HepG2 (cell line): ENCODE measurements around the gene SPRN. TPM values are rescaled to one million over a fixed set of nuclear protein-coding genes. Genes with fewer than 3 reads are reported as not detected.

Experiments
- AFF4 ChIP-seq: sonication (generic); formaldehyde crosslinking; IDR thresholded peaks from 2 replicates; pipeline ENCODE4 v1.4.0; 2020; ENCODE audit warnings: missing genetic modification reagents
- HDAC6 ChIP-seq: fragments of 200-600 bp; sonication (generic); IDR thresholded peaks from 2 replicates; pipeline ENCODE4 v1.7.0; 2017; ENCODE audit warnings: mild to moderate bottlenecking, antibody characterized with exemption, low read length, low read depth
- IRF2 ChIP-seq: IDR thresholded peaks from 2 replicates; pipeline ENCODE4 v1.6.1; 2018; ENCODE audit warnings: missing genetic modification reagents, missing compliant biosample characterization
- ISX ChIP-seq: sonication (generic); formaldehyde crosslinking; conservative IDR thresholded peaks from 2 replicates; pipeline ENCODE4 v1.5.0; 2020; ENCODE audit warnings: missing genetic modification reagents
- KDM5A ChIP-seq: fragments of 200-600 bp; sonication (generic); IDR thresholded peaks from 2 replicates; pipeline ENCODE4 v1.7.0; 2018; ENCODE audit warnings: antibody characterized with exemption, mild to moderate bottlenecking, low read length, borderline replicate concordance
- MED1 ChIP-seq: sonication (generic); formaldehyde crosslinking; IDR thresholded peaks from 2 replicates; pipeline ENCODE4 v1.4.0; 2020; ENCODE audit warnings: missing genetic modification reagents
- ONECUT2 ChIP-seq: sonication (generic); formaldehyde crosslinking; IDR thresholded peaks from 2 replicates; pipeline ENCODE4 v1.4.0; 2020; ENCODE audit warnings: missing genetic modification reagents
- TP53 ChIP-seq: sonication (generic); formaldehyde crosslinking; conservative IDR thresholded peaks from 2 replicates; pipeline ENCODE4 v1.4.0; 2020; ENCODE audit warnings: missing genetic modification reagents
- ZBTB1 ChIP-seq: sonication (generic); formaldehyde crosslinking; IDR thresholded peaks from 2 replicates; pipeline ENCODE4 v1.4.0; 2020; ENCODE audit warnings: missing genetic modification reagents, borderline replicate concordance
- ZBTB42 ChIP-seq: sonication (generic); formaldehyde crosslinking; IDR thresholded peaks from 2 replicates; pipeline ENCODE4 v1.5.0; 2020; ENCODE audit warnings: mild to moderate bottlenecking, missing genetic modification reagents
- ZBTB7B ChIP-seq: sonication (generic); formaldehyde crosslinking; IDR thresholded peaks from 2 replicates; pipeline ENCODE4 v1.4.0; 2020; ENCODE audit warnings: missing genetic modification reagents
- ZC3H13 ChIP-seq: sonication (generic); formaldehyde crosslinking; IDR thresholded peaks from 2 replicates; pipeline ENCODE4 v1.8.1; 2023; ENCODE audit warnings: mild to moderate bottlenecking, missing genetic modification reagents, moderate library complexity
- ZFP41 ChIP-seq: sonication (generic); formaldehyde crosslinking; IDR thresholded peaks from 2 replicates; pipeline ENCODE4 v1.4.0; 2020; ENCODE audit warnings: mild to moderate bottlenecking, missing genetic modification reagents, borderline replicate concordance
- ZNF367 ChIP-seq: sonication (generic); formaldehyde crosslinking; IDR thresholded peaks from 2 replicates; pipeline ENCODE4 v1.4.0; 2020; ENCODE audit warnings: missing genetic modification reagents, borderline replicate concordance
- ZNF513 ChIP-seq: sonication (generic); formaldehyde crosslinking; conservative IDR thresholded peaks from 2 replicates; pipeline ENCODE4 v1.5.0; 2020; ENCODE audit warnings: missing genetic modification reagents
- ZNF530 ChIP-seq: sonication (generic); formaldehyde crosslinking; IDR thresholded peaks from 2 replicates; pipeline ENCODE4 v1.5.0; 2020; ENCODE audit warnings: low read depth, mild to moderate bottlenecking, missing genetic modification reagents
- polyA plus RNA-seq, 8 experiments: library from polyadenylated mRNA; depleted of rRNA in 3 of 8; stranded (reverse) in 7 of 8; unstranded in 1 of 8; fragments of >200 nt; fragmentation: Illumina TruSeq in 4 of 8; extraction: Trizol in 4 of 8; gene quantifications; 2 replicates each; pipeline versions ENCODE4 v1.2.1 to v1.2.3, GENCODE V29; 2011 to 2016; ENCODE audit warnings: low read depth in 4 of 8, missing spikeins in 1 of 8, mixed read lengths in 1 of 8; ENCODE audit not compliant: insufficient read depth in 1 of 8
- total RNA-seq, 5 experiments: library from RNA; depleted of rRNA; stranded (reverse); fragments of >200 nt; fragmentation: Illumina TruSeq; extraction: Trizol; gene quantifications; 2 replicates each; pipeline ENCODE4 v1.2.3, GENCODE V29; 2016; ENCODE audit warnings: low read depth in 1 of 5
- TF ChIP-seq, protein P1 (sequence below): sonication (generic); formaldehyde crosslinking; conservative IDR thresholded peaks from 2 replicates; pipeline ENCODE4 v1.4.0; 2020; ENCODE audit warnings: missing genetic modification reagents
- TF ChIP-seq, protein P2 (sequence below): sonication (generic); formaldehyde crosslinking; IDR thresholded peaks from 2 replicates; pipeline ENCODE4 v1.5.0; 2020; ENCODE audit warnings: missing genetic modification reagents
- TF ChIP-seq, protein P3 (sequence below): sonication (generic); formaldehyde crosslinking; conservative IDR thresholded peaks from 2 replicates; pipeline ENCODE4 v1.8.0; 2022; ENCODE audit warnings: low read depth, missing genetic modification reagents

The SPRN gene
- total and polyA plus RNA-seq, 2 of the 13 experiments (the other 11 are each of a cell fraction or from before 2014, with no cell fraction given): not detected

DNA sequence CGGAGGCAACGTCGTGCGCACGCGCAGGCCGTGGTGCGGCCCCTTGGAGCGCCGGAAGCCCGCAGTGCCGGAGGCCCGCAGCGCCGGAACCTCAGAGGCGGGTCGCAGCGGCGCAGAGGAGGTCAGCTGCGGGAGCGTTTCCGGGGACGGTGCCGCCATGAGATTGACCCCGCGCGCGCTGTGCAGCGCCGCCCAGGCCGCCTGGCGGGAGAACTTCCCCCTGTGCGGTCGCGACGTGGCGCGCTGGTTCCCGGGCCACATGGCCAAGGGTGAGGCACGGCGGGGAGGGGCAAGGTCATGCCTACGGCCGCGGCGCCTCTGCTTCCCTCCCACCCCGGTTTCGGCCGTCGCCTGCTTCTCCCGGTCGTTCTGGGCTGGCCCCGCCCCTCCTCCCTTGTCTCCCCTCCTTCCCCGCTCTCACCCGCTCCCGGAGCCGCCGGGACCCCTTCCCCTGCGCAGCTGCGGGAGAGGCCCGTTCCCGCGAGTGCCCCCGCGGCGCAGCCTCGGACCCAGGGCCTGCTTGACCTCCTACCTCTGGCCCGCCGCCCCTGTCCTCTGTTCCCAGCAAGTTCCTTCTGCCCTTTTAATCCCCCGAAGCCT, 30.3 kb downstream of the SPRN start, which contains the start of gene MTG1 (continued):
- TF ChIP-seq ZNF513 (CRISPR knock-in tag) (0 out of 2 replicates have a peak, but pooled peaks have one; percentile 68), ZFP41 (CRISPR knock-in tag) (peak; percentile 72; the same call in 1 of the 2 replicates), ZBTB7B (CRISPR knock-in tag) (peak; percentile 86; the same call in 1 of the 2 replicates), ZNF530 (CRISPR knock-in tag) (no peak), ZBTB1 (CRISPR knock-in tag) (peak; percentile 95), HDAC6 (no peak), ISX (CRISPR knock-in tag) (no peak), IRF2 (CRISPR knock-in tag) (peak; percentile 80; the same call in 1 of the 2 replicates), ZBTB42 (CRISPR knock-in tag) (no peak), ZNF367 (CRISPR knock-in tag) (no peak), ONECUT2 (CRISPR knock-in tag) (no peak), KDM5A (no peak; the same call in 1 of the 2 replicates), ZC3H13 (CRISPR knock-in tag) (peak; percentile 83; the same call in 1 of the 2 replicates), AFF4 (CRISPR knock-in tag) (no peak), TP53 (CRISPR knock-in tag) (no peak), MED1 (CRISPR knock-in tag) (peak; percentile 78)
- TF ChIP-seq, protein P1, sequence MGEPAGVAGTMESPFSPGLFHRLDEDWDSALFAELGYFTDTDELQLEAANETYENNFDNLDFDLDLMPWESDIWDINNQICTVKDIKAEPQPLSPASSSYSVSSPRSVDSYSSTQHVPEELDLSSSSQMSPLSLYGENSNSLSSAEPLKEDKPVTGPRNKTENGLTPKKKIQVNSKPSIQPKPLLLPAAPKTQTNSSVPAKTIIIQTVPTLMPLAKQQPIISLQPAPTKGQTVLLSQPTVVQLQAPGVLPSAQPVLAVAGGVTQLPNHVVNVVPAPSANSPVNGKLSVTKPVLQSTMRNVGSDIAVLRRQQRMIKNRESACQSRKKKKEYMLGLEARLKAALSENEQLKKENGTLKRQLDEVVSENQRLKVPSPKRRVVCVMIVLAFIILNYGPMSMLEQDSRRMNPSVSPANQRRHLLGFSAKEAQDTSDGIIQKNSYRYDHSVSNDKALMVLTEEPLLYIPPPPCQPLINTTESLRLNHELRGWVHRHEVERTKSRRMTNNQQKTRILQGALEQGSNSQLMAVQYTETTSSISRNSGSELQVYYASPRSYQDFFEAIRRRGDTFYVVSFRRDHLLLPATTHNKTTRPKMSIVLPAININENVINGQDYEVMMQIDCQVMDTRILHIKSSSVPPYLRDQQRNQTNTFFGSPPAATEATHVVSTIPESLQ (CRISPR knock-in tag): no peak
- TF ChIP-seq, protein P2, sequence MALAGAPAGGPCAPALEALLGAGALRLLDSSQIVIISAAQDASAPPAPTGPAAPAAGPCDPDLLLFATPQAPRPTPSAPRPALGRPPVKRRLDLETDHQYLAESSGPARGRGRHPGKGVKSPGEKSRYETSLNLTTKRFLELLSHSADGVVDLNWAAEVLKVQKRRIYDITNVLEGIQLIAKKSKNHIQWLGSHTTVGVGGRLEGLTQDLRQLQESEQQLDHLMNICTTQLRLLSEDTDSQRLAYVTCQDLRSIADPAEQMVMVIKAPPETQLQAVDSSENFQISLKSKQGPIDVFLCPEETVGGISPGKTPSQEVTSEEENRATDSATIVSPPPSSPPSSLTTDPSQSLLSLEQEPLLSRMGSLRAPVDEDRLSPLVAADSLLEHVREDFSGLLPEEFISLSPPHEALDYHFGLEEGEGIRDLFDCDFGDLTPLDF (CRISPR knock-in tag): peak; percentile 95
- TF ChIP-seq, protein P3, sequence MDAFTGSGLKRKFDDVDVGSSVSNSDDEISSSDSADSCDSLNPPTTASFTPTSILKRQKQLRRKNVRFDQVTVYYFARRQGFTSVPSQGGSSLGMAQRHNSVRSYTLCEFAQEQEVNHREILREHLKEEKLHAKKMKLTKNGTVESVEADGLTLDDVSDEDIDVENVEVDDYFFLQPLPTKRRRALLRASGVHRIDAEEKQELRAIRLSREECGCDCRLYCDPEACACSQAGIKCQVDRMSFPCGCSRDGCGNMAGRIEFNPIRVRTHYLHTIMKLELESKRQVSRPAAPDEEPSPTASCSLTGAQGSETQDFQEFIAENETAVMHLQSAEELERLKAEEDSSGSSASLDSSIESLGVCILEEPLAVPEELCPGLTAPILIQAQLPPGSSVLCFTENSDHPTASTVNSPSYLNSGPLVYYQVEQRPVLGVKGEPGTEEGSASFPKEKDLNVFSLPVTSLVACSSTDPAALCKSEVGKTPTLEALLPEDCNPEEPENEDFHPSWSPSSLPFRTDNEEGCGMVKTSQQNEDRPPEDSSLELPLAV (CRISPR knock-in tag): no peak
